Kidney tubule cell (primary cell): ENCODE measurements around the gene KLHL3.

Source experiments
- DNase-seq: peaks from one replicate; pipeline ENCODE4 v3.0.0-alpha.2; 2018; ENCODE audit warnings: low spot score

KLHL3 gene

DNA sequence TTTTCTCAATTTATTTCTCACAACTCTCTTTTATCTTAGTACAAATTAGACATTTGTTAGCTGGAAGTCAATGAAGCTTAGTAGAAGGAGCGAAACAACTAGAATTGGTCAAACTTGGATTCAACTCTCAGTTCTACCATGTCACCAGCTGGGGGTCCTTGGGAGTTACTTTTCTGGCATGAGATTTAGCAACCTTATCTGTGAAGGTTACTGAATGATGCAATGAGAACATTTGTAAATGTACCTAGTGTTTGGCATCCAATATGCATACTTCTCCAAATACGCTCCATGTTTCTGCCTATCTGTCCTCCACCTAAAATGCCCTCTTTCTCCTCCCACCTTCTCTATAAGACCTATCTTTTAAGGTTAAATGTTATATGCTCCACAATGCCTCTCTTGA, 12.0 kb upstream of the KLHL3 start:
- DNase-seq: no peak

GRCh38 chr5:137743031-137743640, 7.2 kb upstream of the KLHL3 start:
- DNase-seq: peak; percentile 73

DNA sequence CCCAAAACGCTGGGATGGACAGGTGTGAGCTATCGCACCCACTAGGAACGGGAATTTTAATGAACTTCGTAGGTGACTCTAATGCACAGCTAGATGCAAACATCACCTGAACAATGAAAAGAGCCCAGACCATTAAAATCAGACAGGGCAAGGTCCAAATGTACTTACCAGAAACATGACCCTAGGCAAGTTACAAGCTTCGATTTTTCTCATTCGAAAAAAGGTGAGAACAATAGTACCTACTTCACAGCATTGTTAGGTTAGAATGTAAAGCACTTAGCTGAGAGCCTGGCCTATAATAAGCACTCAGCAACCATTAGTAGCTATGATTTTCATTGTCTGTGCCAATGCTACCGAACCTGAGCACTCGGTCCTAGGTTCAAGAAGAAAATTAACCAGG, 5.8 kb upstream of the KLHL3 start:
- DNase-seq: no peak

DNA sequence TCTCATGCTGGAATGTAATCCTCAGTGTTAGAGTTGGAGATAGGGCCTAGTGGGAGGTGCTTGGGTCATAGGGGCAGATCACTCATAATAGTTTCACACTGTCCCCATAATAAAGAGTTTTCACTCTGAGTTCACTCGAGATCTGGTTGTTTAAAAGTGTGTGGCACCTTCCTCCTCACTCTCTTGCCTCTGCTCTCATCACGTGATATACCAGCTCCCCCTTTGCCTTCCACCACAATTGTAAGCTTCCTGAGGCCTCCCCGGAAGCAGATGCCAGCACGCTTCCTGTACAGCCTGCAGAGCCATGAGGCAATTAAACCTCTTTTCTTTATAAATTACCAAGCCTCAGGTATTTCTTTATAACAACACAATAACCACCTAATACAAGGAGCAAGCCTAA, 3.8 kb upstream of the KLHL3 start:
- DNase-seq: no peak

- no peak for DNase-seq
Measured at GRCh38 chr5:137738947-137739346, 3.1 kb upstream of the KLHL3 start.

GRCh38 chr5:137737349-137738131, 1.7 kb upstream of the KLHL3 start:
- peak; percentile 42 for DNase-seq

DNA sequence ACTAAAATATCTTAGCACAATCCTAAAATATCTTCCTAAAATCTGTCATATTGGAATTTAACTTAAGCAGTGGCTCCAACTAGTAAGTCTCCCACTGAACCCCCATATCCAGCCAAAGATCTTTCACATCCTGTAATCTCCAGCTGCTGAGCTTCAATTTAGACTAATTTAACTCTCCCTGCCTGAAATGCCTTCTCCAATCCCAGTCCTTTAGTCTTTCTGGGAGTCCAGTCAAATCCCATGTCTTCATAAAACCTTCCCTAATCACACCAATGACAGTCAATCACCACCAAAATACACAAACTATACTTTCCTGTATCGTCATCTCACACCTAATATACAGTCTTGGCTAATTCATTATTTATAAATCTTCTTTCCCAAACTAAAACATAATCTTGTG, 607 bp upstream of the KLHL3 start:
- no peak for DNase-seq

DNA sequence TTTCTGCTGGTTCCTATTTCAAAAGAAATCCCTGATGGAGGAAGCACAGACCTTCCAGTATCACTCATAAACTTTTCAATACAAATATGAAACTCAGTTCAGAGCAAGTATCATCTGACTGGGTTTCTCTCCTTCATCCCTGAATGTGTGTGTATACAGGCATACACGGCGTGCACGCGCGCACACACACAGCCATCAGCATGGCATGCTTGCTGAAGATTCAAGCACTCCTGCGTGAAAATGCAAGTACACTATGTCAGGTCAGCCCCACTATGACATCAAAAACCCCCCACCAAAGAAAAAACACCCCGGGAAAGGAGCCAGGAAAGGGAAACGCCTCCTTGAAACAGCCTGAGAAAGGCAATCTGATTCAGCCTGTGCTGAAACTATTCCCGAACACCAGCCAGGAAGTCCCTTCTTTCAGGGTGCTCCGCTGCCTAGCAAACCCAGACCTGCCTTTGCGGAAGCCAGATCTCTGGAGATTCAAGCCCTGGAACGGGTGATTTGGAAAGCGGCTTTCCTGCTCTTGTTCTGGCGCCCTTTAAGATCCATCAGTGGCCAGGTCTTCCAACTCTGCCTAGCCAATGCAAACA, 831 bp downstream of the KLHL3 start:
- DNase-seq: peak; percentile 56

DNA sequence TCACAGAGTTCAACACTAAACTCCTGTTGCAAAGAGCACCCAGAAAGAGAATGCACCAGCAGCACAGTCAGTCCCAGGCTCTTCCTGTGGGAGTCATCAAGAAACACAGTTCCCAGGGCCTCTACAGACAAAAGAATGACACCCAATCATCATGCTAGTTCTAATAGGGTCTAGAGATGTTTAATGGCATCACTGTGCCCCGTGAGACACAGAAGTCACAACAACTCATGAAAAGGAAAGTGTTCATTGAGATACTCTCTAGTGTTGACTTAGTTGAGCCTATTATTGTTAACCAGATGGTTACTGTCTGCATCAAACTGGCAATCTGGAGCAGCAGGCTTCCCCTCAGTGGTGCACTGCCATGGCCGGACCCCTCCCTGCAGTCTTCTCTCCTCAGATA, 1.6 kb downstream of the KLHL3 start:
- no peak for DNase-seq

DNA sequence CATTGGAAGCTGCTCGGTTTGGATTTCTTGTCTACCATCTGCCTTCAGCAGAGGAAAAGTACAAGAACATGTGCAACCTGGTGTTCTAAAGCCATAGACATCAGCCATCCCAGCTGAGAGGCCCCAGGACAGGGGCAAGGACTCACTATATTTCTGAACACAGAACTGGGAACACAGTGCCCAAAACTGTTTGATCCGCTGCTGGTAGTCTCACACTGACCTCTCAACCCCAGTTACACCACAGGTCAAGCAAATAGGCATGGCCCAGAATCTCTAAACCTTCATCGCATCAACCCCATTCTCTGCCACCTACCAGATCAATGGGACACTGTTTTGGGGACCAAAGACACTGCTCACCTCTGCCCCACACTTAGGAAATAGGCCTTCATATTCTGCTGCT, 2.0 kb downstream of the KLHL3 start:
- DNase-seq: no peak

DNA sequence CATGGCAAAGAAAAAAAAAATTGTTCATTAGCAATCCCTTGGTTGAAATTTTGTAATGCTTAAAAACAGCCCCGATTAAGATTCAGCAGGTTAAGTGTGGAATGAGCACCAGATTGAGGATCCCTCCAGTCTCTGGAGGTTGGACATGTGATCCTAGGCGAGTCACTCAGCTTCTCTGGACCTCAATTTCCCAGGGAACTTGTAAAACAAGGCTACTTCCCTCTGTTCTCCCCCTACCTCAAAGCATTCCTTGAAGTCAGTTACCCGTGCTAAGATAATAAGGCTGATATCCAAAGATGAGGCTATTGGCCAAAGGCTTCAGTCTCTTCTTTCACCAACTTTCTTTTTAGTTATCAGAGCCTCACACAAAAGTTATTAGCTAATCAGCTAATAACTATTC, 2.9 kb downstream of the KLHL3 start:
- DNase-seq: peak; percentile 75

DNA sequence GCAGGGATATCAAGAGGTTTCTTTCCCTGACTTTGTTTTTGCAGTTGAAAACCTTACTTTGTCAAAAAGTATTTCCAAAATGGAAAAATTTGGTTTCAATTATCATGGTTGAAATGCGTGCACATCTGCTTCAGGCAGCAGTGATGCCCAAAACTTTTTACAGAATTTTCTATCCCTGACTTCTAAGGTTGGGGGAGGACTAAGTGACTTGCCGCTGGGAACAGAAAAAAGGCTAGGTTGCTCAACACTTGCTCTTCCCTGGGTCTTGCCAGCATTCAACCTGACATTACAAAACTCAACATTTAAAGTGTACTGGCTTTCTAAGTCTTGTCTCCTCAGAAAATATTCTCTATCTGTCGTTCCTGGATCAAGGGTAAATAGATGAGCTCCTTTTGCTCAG, 4.7 kb downstream of the KLHL3 start:
- DNase-seq: no peak

- DNase-seq: peak; percentile 82
Measured at GRCh38 chr5:137730336-137730735, 5.6 kb downstream of the KLHL3 start.

DNA sequence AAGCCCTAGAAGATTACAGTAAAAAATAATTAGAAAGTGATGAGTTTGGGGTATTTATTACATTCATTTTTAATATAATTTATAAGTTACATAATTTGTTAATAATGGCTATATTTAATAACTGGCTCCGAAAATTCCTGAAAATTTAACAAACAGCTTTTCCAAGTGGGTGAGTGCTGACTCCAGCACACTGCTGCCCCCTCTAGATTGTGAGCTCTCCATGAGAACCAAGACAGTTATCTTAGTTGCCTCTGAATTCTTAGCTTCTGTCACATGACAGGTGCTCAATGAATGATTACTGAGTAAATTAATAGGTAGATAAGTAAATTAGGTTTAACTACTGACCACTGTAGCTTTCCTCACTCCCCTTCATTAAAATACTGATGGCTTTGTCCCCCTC, 7.8 kb downstream of the KLHL3 start:
- no peak for DNase-seq

GRCh38 chr5:137727623-137728022, 8.3 kb downstream of the KLHL3 start:
- peak; percentile 9 for DNase-seq

GRCh38 chr5:137724251-137724650, 11.6 kb downstream of the KLHL3 start:
- DNase-seq: no peak

DNA sequence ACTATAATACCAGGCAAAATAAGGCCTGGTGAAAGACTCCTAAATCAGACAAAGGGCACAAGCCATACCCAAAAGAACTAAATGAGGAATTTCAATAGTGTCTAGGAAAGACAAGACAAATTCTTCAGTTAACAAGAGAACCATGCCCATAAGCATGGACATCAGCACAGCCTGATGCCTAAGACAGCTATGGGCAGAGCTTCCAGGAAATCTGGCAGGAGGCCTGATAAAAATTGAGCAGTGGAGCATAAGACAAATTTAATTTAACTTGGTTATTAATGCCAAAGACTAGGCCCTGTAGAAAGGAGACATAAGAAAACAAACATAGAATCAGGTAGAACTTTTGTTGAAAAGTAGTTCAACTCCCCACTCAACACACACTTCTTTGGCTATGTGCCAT, 17.3 kb downstream of the KLHL3 start:
- DNase-seq: no peak

DNA sequence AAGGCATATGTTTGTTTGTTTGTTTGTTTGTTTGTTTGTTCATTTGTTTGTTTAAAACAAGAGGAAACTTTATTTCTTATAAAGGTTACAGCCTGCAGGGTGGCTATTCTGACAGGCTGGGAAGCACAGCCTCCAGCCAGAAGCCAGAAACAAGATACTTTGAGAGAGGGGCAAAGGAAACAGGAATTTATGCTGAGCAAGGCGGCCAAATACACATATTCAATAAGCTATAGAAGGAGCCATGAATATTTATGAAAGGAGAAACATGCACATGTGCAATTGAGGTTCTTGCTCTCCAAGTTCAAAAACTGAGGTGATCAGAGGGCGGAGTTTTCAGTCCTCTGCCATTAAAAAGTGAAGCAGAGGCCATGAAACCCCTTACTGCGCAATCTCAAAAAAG, 19.6 kb downstream of the KLHL3 start:
- no peak for DNase-seq

- no peak for DNase-seq
Measured at GRCh38 chr5:137715456-137715855, 20.4 kb downstream of the KLHL3 start.

GRCh38 chr5:137714946-137715345, 20.9 kb downstream of the KLHL3 start:
- no peak for DNase-seq

- no peak for DNase-seq
Measured at GRCh38 chr5:137714494-137714893, 21.4 kb downstream of the KLHL3 start.

- no peak for DNase-seq
Measured at GRCh38 chr5:137712139-137712667, 23.7 kb downstream of the KLHL3 start.

- no peak for DNase-seq
Measured at GRCh38 chr5:137710086-137710485, 25.8 kb downstream of the KLHL3 start.
